SK-N-SH (cell line): ENCODE data around the gene CCNL2.

Source experiments
- EP300 ChIP-seq, 2 experiments: IDR thresholded peaks; 2 replicates each; pipeline versions ENCODE4 v1.4.0 to v1.6.1; 2012; ENCODE audit warnings: borderline replicate concordance in 1 of 2, low read depth in 1 of 2, low read length in 1 of 2
- RAD21 ChIP-seq: IDR thresholded peaks from 2 replicates; pipeline ENCODE4 v1.6.1; 2012; ENCODE audit warnings: mild to moderate bottlenecking, low read length
- USF1 ChIP-seq: IDR thresholded peaks from 2 replicates; pipeline ENCODE4 v1.4.0; 2012; ENCODE audit warnings: low read depth, borderline replicate concordance
- YY1 ChIP-seq: IDR thresholded peaks from 2 replicates; pipeline ENCODE4 v1.4.0; 2012; ENCODE audit warnings: low read depth, mild to moderate bottlenecking
- ZBTB33 ChIP-seq: IDR thresholded peaks from 2 replicates; pipeline ENCODE4 v1.4.0; 2012; ENCODE audit warnings: low read depth, borderline replicate concordance
- TF ChIP-seq, protein P1 (sequence below): IDR thresholded peaks from 2 replicates; pipeline ENCODE4 v1.4.0; 2012; ENCODE audit warnings: low read depth
- TF ChIP-seq, protein P2 (sequence below): fragments of 200-600 bp; sonication (generic); IDR thresholded peaks from 2 replicates; pipeline ENCODE4 v1.6.1; 2017; ENCODE audit warnings: antibody characterized with exemption, mild to moderate bottlenecking, moderate library complexity

DNA sequence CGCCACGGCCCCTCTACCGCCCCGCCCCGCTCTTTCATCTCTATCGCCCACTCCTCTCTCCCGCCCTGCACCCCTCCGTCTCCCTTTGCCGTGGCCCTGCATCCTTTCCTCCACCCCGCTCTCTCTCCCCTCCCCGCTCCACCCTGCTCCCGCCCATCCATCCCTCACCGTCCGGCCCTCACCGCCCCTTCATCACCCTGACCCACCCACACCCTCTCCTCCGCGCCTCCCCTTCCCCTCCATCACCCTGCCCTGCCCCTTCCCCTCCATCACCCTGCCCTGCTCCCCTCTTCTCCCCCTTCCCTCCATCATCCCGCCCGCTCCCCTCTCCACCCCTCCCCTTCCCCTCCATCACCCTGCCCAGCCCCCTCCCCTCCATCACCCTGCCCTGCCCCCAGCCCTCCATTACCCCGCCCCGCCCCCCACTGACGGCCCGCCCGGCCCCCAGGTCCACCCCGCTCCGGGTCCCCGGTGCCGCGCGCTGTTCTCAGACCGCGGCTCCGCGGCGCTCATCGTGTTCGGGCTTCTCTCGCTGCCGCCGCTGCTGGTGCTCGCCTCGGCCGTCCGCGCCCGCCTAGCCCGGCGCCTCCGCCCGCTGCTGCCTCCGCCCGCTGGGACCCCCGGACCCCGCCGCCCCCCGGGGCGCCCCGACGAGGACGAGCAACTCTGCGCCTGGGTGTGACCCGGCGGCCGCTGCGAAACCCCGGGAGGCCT, 28.1 kb upstream of the CCNL2 start:
- TF ChIP-seq, protein P1, sequence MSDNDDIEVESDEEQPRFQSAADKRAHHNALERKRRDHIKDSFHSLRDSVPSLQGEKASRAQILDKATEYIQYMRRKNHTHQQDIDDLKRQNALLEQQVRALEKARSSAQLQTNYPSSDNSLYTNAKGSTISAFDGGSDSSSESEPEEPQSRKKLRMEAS = no peak
- TF ChIP-seq RAD21 = no peak
- TF ChIP-seq USF1 = no peak
- no peak for TF ChIP-seq YY1
- no peak for TF ChIP-seq EP300 (IDR thresholded peaks at IDR 0.05; ENCODE audit: borderline replicate concordance in 1 of 2, low read depth in 1 of 2, low read length in 1 of 2)
- TF ChIP-seq, protein P2, sequence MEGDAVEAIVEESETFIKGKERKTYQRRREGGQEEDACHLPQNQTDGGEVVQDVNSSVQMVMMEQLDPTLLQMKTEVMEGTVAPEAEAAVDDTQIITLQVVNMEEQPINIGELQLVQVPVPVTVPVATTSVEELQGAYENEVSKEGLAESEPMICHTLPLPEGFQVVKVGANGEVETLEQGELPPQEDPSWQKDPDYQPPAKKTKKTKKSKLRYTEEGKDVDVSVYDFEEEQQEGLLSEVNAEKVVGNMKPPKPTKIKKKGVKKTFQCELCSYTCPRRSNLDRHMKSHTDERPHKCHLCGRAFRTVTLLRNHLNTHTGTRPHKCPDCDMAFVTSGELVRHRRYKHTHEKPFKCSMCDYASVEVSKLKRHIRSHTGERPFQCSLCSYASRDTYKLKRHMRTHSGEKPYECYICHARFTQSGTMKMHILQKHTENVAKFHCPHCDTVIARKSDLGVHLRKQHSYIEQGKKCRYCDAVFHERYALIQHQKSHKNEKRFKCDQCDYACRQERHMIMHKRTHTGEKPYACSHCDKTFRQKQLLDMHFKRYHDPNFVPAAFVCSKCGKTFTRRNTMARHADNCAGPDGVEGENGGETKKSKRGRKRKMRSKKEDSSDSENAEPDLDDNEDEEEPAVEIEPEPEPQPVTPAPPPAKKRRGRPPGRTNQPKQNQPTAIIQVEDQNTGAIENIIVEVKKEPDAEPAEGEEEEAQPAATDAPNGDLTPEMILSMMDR = no peak
- no peak for TF ChIP-seq ZBTB33
